T-helper 2 cell treated with Interferon-gamma antibody and Interleukin-4, amounts not matched to agents 100 ng/mL and 5 ng/mL, for 36 hours (primary cell): ENCODE data around the gene CCNY. TPM values are rescaled to one million over a fixed set of nuclear protein-coding genes. Genes with fewer than 3 reads are reported as not detected.

Experiments used
- intact Hi-C: fragments of 100-400 bp; cut with micrococcal nuclease; formaldehyde crosslinking; loops from one replicate; pipeline ENCODE4 v1.15.1; 2023
- total RNA-seq: library from RNA; stranded (reverse); gene quantifications from 2 replicates; pipeline ENCODE4 v1.2.3, GENCODE V29; 2022

Gene CCNY
- total RNA-seq, 1 donor from 2014 or later, result 56.3 TPM

- intact Hi-C loops, result no loop called here
These were observed 130.9 kb downstream of the CCNY start for GRCh38 chr10:35467186-35467585.

DNA sequence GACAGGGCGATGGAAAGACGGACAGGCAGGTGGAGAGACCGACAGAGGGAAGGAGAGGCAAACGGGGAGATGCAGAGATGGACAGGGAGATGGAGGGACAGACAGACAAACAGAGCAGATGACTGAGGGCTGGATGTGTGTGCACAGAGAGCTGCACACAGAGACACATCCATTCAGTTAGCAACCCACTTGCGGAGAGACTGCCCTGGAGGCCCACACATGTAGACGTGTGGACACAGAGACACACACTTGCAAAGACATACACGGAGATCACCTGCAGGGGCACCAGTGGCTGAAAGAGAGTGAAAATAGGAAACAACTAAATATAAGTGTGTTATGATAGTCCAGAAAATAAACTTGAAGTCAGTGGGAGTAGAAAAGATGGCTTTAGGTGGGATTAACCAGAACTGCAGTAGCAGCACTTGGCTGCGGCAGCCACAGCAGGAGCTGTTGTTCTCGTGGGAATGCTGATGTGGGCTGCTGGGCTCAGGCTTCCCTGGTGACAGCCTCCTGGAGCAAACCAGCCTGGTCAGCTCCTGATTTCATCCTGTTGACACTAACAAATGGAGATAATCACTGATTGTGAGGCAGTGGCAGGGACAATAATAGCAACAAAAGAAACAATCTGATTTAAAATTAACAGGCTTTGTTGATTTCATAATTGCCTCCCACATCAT lies 134.1 kb downstream of the CCNY start:
- intact Hi-C loops, result no loop called here

DNA sequence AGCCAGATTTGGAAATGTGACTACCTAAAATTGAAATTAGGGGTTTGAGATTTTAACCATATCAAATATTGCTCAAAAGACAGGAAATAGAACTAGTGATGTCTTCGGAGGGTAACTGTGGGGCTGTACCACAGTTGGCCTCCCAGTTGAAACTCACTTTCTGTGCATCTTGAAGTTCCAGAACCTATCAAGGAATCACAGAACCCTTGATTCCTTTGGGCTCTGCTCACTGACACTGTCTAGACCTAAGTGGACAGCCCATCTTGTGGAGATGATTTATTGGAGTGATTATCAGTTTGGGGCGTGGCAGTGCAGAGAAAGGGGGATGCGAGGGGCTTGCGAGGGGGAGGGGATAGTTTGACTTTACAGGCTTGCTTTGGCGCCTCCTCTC lies 134.6 kb downstream of the CCNY start:
- intact Hi-C loops, result no loop called here

DNA sequence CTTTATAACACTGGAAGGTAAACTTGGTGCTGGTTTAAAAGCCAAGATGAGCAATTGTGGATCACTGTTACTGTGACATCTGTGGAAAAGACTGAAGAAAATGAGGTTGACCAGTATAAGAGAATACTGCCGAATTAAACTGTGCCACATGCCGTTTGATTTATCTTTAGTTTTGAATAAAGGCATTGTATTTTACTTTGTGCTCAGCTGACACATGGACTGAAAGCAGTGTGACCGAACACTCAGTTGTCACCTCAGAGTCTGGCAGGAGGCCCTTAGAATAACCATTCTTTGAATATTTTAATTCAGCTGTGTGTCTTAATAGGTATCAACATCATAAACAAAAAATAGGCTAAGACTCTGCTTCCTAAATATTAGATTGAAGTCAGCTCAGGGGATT lies 135.1 kb downstream of the CCNY start:
- intact Hi-C loops, result no loop called here

- intact Hi-C loops, result no loop called here
These were observed 143.8 kb downstream of the CCNY start for GRCh38 chr10:35480142-35480541.

DNA sequence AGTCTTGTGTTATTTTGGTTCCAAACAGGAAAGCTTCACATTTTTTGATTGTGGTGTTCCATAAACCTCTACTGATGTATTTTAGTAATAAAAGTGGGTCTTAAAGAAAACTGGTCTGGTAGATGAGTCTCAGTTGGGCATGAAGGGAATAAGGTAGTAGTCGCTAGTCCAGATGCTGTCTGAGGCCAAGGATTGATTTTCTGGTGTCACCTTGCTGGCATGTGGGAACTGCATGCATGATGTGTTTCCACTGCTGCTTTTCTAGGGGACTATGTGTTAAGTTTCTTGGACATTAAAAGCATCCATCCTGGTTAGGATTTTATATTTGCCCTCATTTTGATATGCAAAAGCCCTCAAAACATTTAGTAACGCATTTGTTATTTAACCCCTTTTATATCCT lies 145.1 kb downstream of the CCNY start:
- intact Hi-C loops, result no loop called here

DNA sequence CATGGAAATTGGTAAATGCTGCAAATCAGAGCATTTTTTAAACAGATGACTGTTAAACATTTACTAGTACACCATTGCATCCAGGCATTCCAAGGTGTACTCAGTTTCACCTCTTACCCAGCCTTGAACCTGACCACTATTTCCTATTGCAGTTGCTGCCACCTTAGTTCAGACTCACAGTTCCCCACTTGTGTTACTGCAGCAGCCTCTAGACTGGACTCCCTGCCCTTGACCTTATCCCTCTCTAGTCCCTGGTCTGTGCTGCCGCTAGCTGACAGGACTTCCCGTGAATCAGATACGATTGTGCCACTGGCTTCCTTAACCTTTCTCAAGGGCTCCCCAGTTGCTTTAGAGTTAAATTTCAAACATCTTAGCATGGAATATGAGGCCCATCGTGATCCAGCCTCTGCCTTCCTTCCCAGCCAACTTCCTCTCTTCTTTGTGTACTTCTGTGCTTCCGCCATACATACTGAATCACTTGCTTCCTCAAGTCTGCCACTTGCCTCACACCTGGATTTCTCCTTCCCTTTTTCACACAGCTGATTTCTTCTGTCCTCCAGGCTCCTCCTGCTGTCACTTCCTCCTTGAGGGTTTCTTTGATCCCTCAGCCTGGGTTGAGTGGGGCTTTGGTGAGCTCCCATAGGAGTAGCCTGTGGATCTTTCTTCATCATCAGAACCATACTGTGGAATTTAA lies 150.1 kb downstream of the CCNY start:
- intact Hi-C loops, result no loop called here

DNA sequence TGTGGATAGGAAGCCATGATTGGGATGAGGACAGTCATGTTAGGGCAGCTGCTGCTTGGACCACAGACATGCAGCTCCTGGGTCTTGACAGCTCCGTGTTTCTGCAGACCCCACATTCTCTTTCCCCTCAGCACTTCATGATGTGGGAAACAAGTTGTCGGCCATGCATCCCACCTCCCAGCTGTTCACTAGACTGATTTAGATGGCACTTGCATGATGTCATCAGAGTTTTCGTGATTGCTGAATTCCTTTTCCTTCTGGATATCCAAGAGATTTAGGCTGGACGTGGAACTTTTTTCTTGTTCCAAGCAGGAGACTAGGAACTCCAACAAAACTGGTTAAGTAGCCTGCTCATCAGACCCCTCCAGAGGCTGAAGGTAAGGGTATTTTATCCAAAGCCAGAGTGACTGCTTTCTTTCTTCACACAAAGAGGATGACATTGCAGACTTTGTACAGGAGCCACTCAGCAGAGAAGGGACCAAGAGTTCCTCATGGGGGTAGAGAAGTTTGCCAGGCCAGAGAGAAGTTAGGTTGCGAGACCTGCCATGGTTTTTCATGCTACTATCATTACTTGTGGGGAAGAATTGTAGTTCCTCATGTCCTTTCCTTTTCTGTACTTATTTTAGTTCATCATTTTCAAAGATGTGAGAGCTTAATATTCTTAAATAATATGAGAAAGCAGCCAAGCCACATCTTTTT lies 151.2 kb downstream of the CCNY start:
- intact Hi-C loops, result no loop called here

- intact Hi-C loops, result no loop called here
These were observed 151.9 kb downstream of the CCNY start for GRCh38 chr10:35488228-35488627.

DNA sequence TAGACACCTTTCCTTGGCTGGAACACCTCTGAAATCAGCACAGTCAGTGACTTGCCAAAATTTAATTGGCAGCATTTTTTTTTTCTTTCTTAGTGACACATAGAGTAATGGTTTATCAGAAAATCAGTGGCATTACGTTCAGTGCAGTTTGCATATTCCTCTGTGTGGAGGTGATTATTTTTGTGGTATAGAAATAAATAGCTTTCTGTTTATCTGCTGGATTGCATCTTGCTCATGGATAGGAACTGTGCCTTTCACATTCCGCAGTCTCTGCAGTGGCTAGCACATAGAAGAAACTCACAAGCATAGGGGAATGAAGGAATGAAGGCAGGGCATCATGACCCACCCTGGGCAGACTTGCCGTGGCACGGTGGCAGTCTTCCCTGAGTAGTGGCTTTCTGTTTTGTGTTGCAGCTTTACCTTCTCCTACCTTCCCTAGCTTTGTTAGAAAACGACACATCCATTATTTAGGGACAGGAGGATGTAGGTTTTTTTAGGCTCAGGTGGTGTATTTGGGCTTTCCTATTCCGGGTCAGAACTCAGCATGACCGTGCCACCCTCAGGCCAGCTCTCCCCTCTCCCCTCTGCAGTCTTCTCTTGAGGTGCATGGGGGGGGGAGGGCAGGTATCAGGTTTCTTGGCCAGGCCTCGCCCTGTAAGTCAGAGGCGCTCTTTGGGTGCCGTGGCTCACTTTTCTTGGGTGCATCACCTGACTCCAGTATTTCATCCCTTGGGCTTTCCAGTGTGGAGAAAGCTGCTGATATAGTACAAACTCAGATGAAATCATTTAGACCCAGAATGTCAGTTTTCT lies 156.3 kb downstream of the CCNY start:
- intact Hi-C loops, result no loop called here

DNA sequence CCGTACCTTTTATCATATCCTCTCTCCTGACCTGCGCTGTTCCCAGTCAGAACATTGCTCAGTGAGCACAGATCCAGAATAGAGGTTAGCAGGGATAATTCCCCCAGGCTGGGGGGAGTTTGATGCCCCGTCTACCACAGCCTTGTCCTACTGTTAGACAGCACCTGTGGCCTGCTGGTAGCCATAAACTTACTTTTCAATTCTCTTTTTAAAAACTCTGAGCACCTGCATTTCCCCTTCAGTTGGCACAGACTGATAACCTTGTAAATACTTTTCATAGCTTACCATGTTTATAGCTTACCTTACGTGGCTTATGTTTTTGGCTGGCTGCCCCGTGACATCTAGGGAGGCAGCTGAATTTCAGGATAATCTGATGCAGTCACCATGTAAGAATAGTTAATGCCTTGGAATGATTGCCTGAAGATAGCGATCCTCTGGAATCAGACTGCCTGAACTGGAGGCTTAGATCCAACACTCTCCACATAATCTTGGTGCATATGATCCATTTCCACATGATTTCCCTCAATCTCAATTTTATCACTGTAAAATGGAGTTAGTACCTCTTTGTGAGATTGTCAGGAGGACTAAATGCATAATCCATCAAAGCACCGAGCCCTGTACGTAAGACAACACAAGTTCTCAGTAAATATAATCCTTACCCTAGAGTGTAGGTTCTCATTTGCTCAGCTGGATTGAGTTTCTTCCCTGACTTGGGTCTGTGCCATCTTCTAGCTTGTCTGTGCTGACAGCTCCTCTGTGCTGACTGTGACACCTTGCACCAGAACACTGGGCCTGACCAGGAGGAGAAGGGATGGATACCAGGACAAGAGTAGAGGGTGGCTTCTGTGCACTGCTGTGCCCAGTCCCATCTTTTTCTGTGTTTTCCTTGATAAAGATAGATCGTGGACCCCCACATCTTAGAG lies 157.1 kb downstream of the CCNY start:
- intact Hi-C loops, result no loop called here

GRCh38 chr10:35495521-35496119 lies 159.3 kb downstream of the CCNY start:
- intact Hi-C loops, result no loop called here

DNA sequence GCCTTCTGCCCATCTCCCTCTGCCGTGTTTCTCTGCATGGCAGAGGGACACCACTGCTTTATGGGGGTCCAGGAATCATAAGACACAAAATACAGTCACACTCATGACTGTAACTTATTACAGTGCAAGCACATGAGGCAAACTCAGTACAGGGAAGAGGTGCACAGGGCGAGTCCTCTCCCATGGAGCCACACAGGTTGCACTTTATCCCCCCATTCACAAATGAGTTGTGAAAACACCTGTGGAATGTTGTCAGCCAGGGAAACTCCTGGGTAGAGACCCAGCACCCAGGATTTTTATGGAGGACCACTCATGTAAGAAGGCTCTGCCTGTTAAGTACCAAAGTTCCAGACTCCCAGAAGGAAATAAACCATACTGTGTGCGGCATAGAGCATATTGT lies 161.6 kb downstream of the CCNY start:
- intact Hi-C loops, result no loop called here

- intact Hi-C loops, result no loop called here
These were observed 162.4 kb downstream of the CCNY start for GRCh38 chr10:35498693-35499092.

- intact Hi-C loops, result no loop called here
These were observed 165.6 kb downstream of the CCNY start for GRCh38 chr10:35501923-35502322.

DNA sequence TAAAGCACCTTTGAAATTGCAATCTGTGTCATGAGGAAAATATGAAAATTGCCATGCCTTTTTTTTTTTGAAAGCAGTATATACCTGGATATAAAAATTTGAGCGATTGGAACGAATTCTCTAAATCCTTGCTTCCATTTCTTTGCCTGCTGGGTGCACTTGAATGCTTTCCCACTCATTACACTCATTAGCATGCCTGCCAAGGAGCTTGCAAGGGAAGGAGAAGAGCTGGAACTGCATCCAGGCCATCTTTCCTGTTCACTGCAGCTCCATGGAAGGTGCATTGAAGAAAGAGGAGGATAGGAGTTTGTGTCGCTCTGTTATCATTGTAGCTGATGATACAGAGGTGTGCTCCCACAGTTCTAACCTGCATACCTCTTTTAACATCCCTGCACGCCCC lies 166.4 kb downstream of the CCNY start:
- intact Hi-C loops, result no loop called here

- intact Hi-C loops, result no loop called here
These were observed 167.3 kb downstream of the CCNY start for GRCh38 chr10:35503578-35503977.

DNA sequence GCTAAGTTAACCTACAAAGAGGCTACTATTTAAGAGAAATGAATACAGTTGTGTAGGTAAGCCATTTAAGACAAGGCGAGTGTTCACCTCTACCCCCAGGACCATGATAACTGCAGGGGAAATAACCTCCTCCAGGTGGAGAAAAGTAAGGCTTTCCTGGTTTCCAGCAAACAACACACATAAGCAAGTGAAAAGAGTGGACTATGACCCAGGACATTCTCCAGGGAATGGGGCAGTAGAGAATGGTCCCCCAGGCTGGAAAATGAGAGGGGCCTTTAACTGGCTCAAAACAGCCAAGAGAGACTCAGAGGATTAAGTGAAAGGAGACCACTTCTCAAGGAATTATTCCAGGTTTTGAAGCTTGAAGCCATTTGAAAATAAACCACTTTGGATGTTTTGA lies 167.8 kb downstream of the CCNY start:
- intact Hi-C loops, result no loop called here

GRCh38 chr10:35505241-35505873 lies 169.0 kb downstream of the CCNY start:
- intact Hi-C loops, result no loop called here

DNA sequence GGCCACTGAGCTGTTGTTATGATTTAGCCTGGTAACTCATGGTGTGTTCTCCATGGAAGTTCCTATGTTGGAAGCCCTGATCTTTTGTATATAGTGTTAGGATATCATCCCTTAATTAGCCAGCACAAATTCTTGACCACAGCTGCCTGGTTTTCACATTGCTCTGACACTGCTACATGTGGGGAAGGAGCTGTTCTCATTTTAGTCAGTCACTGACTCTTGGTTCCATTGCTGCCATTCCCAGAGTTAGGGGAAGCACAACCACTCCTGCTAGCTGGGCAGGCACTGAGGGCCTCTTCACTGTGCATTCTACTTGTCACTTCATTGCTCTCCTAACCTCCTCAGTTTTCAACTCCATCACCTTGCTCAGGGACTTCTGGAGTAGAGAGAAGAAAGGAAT lies 170.4 kb downstream of the CCNY start:
- intact Hi-C loops, result no loop called here
